Endothelial cell of umbilical vein (primary cell): ENCODE data around the gene ATP8A2. TPM values are rescaled to one million over a fixed set of nuclear protein-coding genes. Genes with fewer than 3 reads are reported as not detected.

Experiments used
- BruUV-seq: library from RNA; stranded (reverse); fragments of 400-500 nt; replicated peaks from 2 replicates; lab custom pipeline; 2021; lab: Mats Ljungman, UMichigan
- CTCF ChIA-PET: fragments of 300-600, 350-600 bp; sonication (Branson Sonifier 250); formaldehyde crosslinking; loops from one replicate; lab custom pipeline; 2021; ENCODE audit warnings: antibody characterized with exemption, inconsistent platforms; lab: Charles Lee
- POLR2A ChIA-PET: fragments of 300-600, 350-600 bp; sonication (Branson Sonifier 250); formaldehyde crosslinking; loops from one replicate; lab custom pipeline; 2021; ENCODE audit warnings: antibody characterized with exemption, inconsistent platforms; lab: Charles Lee
- DNase-seq: peaks from one replicate; pipeline ENCODE4 v3.0.0-alpha.2; 2011; ENCODE audit warnings: low read depth, low spot score
- FAIRE-seq: peaks from 2 replicates; lab custom pipeline; 2011; peaks lifted over from hg19 to GRCh38; lab: Jason Lieb, UNC
- H2AFZ ChIP-seq: 2 replicates; pipeline ENCODE4 v1.6.0; 2012; ENCODE audit warnings: low read depth, low read length, control low read depth, inconsistent platforms
- H3K27ac ChIP-seq: 2 replicates; pipeline ENCODE4 v1.5.1; 2011; ENCODE audit warnings: low read depth, mild to moderate bottlenecking, control low read depth, low read length, moderate library complexity; ENCODE audit not compliant: insufficient read depth
- H3K27me3 ChIP-seq, 2 experiments: 2 replicates each; pipeline versions ENCODE4 v1.6.0 to v1.6.1; 2011; ENCODE audit warnings: low read length in 2 of 2, mixed read lengths in 1 of 2; ENCODE audit not compliant: control insufficient read depth in 2 of 2, insufficient read depth in 2 of 2
- H3K36me3 ChIP-seq, 2 experiments: 2 replicates in 1 of 2; 3 replicates in 1 of 2; pipeline ENCODE4 v1.5.1; 2011; ENCODE audit warnings: low read length in 2 of 2, mild to moderate bottlenecking in 1 of 2, moderate library complexity in 1 of 2; ENCODE audit not compliant: control insufficient read depth in 2 of 2, insufficient read depth in 2 of 2; ENCODE audit errors: extremely low read depth in 1 of 2
- H3K4me1 ChIP-seq: 3 replicates; pipeline ENCODE4 v1.5.1; 2011; ENCODE audit warnings: mild to moderate bottlenecking, low read length; ENCODE audit not compliant: control insufficient read depth, insufficient read depth; ENCODE audit errors: extremely low read depth
- H3K4me2 ChIP-seq: 2 replicates; pipeline ENCODE4 v1.6.1; 2011; ENCODE audit warnings: low read length, control low read depth, mixed read lengths; ENCODE audit not compliant: insufficient read depth
- H3K4me3 ChIP-seq, 3 experiments: fragments of 200-600 bp in 1 of 3; sonication (generic), shearing (Covaris generic) in 1 of 3; replicated peaks in 1 of 3; 2 replicates each; pipeline ENCODE4 v1.5.1; 2011 to 2016; ENCODE audit warnings: control low read depth in 3 of 3, low read length in 3 of 3, mild to moderate bottlenecking in 2 of 3, inconsistent platforms in 1 of 3, low read depth in 1 of 3, moderate library complexity in 1 of 3; ENCODE audit not compliant: insufficient read depth in 1 of 3
- H3K79me2 ChIP-seq: 2 replicates; pipeline ENCODE4 v1.6.0; 2012; ENCODE audit warnings: low read length, inconsistent platforms; ENCODE audit not compliant: control insufficient read depth, insufficient read depth
- H3K9ac ChIP-seq: replicated peaks from 2 replicates; pipeline ENCODE3; 2011; ENCODE audit warnings: low read length, control low read depth; ENCODE audit not compliant: insufficient read depth; ENCODE audit errors: extremely low read depth
- H3K9me1 ChIP-seq: replicated peaks from 3 replicates; pipeline ENCODE4 v1.6.0; 2011; ENCODE audit warnings: mild to moderate bottlenecking, low read length; ENCODE audit not compliant: control insufficient read depth, insufficient read depth; ENCODE audit errors: extremely low read depth
- H3K9me3 ChIP-seq: replicated peaks from 2 replicates; pipeline ENCODE4 v1.5.1; 2012; ENCODE audit warnings: low read length, inconsistent platforms; ENCODE audit not compliant: control insufficient read depth, insufficient read depth
- H4K20me1 ChIP-seq: replicated peaks from 2 replicates; pipeline ENCODE3; 2011; ENCODE audit warnings: mild to moderate bottlenecking, low read length; ENCODE audit not compliant: control insufficient read depth, insufficient read depth; ENCODE audit errors: extremely low read depth
- EZH2 ChIP-seq: IDR thresholded peaks from 2 replicates; pipeline ENCODE4 v1.6.1; 2012; ENCODE audit warnings: borderline replicate concordance, low read depth, mild to moderate bottlenecking, moderate library complexity, low read length, inconsistent platforms; ENCODE audit not compliant: severe bottlenecking
- FOS ChIP-seq: IDR thresholded peaks from 2 replicates; pipeline ENCODE4 v1.6.1; 2011; ENCODE audit warnings: mild to moderate bottlenecking, low read length, moderate library complexity, borderline replicate concordance; ENCODE audit not compliant: insufficient read depth
- GATA2 ChIP-seq: IDR thresholded peaks from 2 replicates; pipeline ENCODE4 v1.7.0; 2011; ENCODE audit warnings: low read depth, mild to moderate bottlenecking, moderate library complexity, mixed read lengths, low read length; ENCODE audit not compliant: insufficient read length, insufficient read depth
- JUN ChIP-seq: IDR thresholded peaks from 2 replicates; pipeline ENCODE4 v1.6.1; 2011; ENCODE audit warnings: borderline replicate concordance, low read depth; ENCODE audit not compliant: insufficient read length, insufficient read depth
- MYC ChIP-seq: IDR thresholded peaks from one replicate; pipeline ENCODE4 v1.6.1; 2011; ENCODE audit warnings: mild to moderate bottlenecking, low read depth, low read length
- POLR2A ChIP-seq: IDR thresholded peaks from 2 replicates; pipeline ENCODE4 v1.6.1; 2012; ENCODE audit warnings: low read depth, mild to moderate bottlenecking, control low read depth, low read length
- POLR2AphosphoS5 ChIP-seq: IDR thresholded peaks from 2 replicates; pipeline ENCODE4 v1.6.1; 2012; ENCODE audit warnings: low read depth, mild to moderate bottlenecking, control low read depth, low read length, moderate library complexity; ENCODE audit not compliant: insufficient read depth
- dilution Hi-C: fragments of 300-500 bp; cut with MboI; formaldehyde crosslinking; loops from one replicate; pipeline ENCODE4 v1.15.0; 2019; ENCODE audit warnings: low sequenced_read_pairs; ENCODE audit not compliant: extremely low pct_ligation_motif_present
- intact Hi-C: fragments of 100-400 bp; cut with micrococcal nuclease; formaldehyde crosslinking; loops from one replicate; pipeline ENCODE4 v1.10.0; 2022
- polyA plus RNA-seq, 4 experiments: library from polyadenylated mRNA; depleted of rRNA in 3 of 4; stranded (reverse) in 3 of 4; unstranded in 1 of 4; fragments of >200 nt; gene quantifications; 2 replicates each; pipeline versions ENCODE4 v1.2.1 to v1.2.3, GENCODE V29; 2011 to 2012; ENCODE audit warnings: missing spikeins in 1 of 4
- total RNA-seq: library from RNA; stranded (reverse); gene quantifications from 2 replicates; pipeline ENCODE4 v1.2.3, GENCODE V29; 2021
- TF ChIP-seq, protein P1 (sequence below): IDR thresholded peaks from 2 replicates; pipeline ENCODE4 v1.6.1; 2011; ENCODE audit not compliant: insufficient read depth, insufficient read length
- TF ChIP-seq, protein P2 (sequence below), 2 donors: IDR thresholded peaks; 1 replicate in 1 of 2; 2 replicates in 1 of 2; pipeline ENCODE4 v1.5.1; 2011; ENCODE audit warnings: low read length in 2 of 2, mild to moderate bottlenecking in 2 of 2, moderate library complexity in 2 of 2, control low read depth in 1 of 2, inconsistent platforms in 1 of 2, low read depth in 1 of 2; ENCODE audit not compliant: insufficient read depth in 1 of 2; ENCODE audit errors: extremely low read depth in 1 of 2

ATP8A2 gene
- total and polyA plus RNA-seq, 2 donors (not counting 3 experiments of a cell fraction or from before 2014, with no cell fraction given), result 0.11 to 0.49 TPM

DNA sequence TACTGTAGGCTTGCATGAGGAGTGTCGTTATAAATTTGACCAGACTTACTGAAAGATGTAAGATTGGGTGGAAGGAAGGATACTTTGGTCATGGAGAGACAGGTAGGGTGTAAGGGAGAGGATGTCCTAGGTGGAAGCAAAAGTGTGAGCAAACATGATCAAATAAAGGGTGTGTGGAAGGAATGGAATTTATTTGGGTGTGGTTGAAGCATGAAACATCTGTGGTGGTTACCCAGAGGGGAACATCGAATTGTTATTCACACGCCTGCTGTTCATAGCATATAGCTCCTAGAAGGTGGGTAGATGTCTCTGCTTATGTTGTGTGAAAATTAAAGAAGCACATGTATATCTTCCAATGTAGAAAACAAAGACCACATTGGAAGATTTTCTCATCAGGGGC, 157.7 kb downstream of the ATP8A2 start:
- Histone ChIP-seq H3K4me3 (no peak overlapping the region), H3K27me3 (no peaks in the 10 kb centered on the region), H3K9me3 (no peaks in the 10 kb centered on the region), H3K9ac (no peak overlapping the region), H3K4me1 (no peaks in the 10 kb centered on the region), H4K20me1 (no peaks in the 10 kb centered on the region), H2AFZ (no peak overlapping the region), H3K36me3 (no peaks in the 10 kb centered on the region), H3K79me2 (no peaks in the 10 kb centered on the region), H3K4me2 (no peak overlapping the region), H3K27ac (no peak overlapping the region), H3K9me1 (no peaks in the 10 kb centered on the region)
- FAIRE-seq, result no peak
- intact Hi-C loops (no loop called here), dilution Hi-C loops (no loop called here)
- POLR2A ChIA-PET, result no interaction called here
- no TSS peak for BruUV-seq
- no peak for DNase-seq
- CTCF ChIA-PET, result no interaction called here
- no peak for TF ChIP-seq POLR2AphosphoS5

- H3K9me1 ChIP-seq, result no peaks in the 10 kb centered on the region
- no peaks in the 10 kb centered on the region for H3K9me3 ChIP-seq
- POLR2A ChIA-PET, result no interaction called here
- H3K4me1 ChIP-seq, result no peaks in the 10 kb centered on the region
- no peaks in the 10 kb centered on the region for H4K20me1 ChIP-seq
- no TSS peak for BruUV-seq
- DNase-seq (no peak), FAIRE-seq (no peak)
- no peaks in the 10 kb centered on the region for H3K79me2 ChIP-seq
- H2AFZ ChIP-seq, result no peak overlapping the region
- no peak for TF ChIP-seq POLR2A
- no peak for TF ChIP-seq JUN
- TF ChIP-seq GATA2, result no peak
- no peak for TF ChIP-seq FOS
- no peak for TF ChIP-seq EZH2
- TF ChIP-seq, protein P1, sequence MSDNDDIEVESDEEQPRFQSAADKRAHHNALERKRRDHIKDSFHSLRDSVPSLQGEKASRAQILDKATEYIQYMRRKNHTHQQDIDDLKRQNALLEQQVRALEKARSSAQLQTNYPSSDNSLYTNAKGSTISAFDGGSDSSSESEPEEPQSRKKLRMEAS, result no peak
- TF ChIP-seq, protein P2, sequence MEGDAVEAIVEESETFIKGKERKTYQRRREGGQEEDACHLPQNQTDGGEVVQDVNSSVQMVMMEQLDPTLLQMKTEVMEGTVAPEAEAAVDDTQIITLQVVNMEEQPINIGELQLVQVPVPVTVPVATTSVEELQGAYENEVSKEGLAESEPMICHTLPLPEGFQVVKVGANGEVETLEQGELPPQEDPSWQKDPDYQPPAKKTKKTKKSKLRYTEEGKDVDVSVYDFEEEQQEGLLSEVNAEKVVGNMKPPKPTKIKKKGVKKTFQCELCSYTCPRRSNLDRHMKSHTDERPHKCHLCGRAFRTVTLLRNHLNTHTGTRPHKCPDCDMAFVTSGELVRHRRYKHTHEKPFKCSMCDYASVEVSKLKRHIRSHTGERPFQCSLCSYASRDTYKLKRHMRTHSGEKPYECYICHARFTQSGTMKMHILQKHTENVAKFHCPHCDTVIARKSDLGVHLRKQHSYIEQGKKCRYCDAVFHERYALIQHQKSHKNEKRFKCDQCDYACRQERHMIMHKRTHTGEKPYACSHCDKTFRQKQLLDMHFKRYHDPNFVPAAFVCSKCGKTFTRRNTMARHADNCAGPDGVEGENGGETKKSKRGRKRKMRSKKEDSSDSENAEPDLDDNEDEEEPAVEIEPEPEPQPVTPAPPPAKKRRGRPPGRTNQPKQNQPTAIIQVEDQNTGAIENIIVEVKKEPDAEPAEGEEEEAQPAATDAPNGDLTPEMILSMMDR (IDR thresholded peaks at IDR 0.05; ENCODE audit: extremely low read depth in 1 of 2, insufficient read depth in 1 of 2, low read depth in 1 of 2, low read length in 2 of 2), result no peak
- TF ChIP-seq MYC, result no peak
- no peak for TF ChIP-seq POLR2AphosphoS5
- H3K9ac ChIP-seq, result no peak overlapping the region
- dilution Hi-C loops, result no loop called here
- intact Hi-C loops, result no loop called here
- H3K36me3 ChIP-seq, result no peaks in the 10 kb centered on the region
- H3K27ac ChIP-seq, result no peak overlapping the region
- no peak overlapping the region for H3K4me3 ChIP-seq
- no peak overlapping the region for H3K4me2 ChIP-seq
- CTCF ChIA-PET, result no interaction called here
- no peaks in the 10 kb centered on the region for H3K27me3 ChIP-seq
Measured at GRCh38 chr13:25538276-25538675, 166.5 kb downstream of the ATP8A2 start.
